ENCODE measurements around the gene LTBP1.
"Not testable (repeated sequence)": the region's sequence is repeated elsewhere in the genome, so short reads cannot be mapped to it uniquely, and the experiment has no call there.

Gene LTBP1

GRCh38 chr2:33404321-33404720, 457.6 kb downstream of the LTBP1 start:
- DNase-seq = no peak

- no peak for DNase-seq
Observed at GRCh38 chr2:33406622-33407021, 459.9 kb downstream of the LTBP1 start.

GRCh38 chr2:33408109-33408508, 461.4 kb downstream of the LTBP1 start:
- DNase-seq = no peak

- DNase-seq = no peak
Observed at GRCh38 chr2:33409417-33409955, 462.7 kb downstream of the LTBP1 start.

GRCh38 chr2:33411765-33412164, 465.0 kb downstream of the LTBP1 start:
- DNase-seq = no peak

- no peak for DNase-seq
Observed at GRCh38 chr2:33412920-33413319, 466.2 kb downstream of the LTBP1 start.

- DNase-seq = no peak
Observed at GRCh38 chr2:33419581-33420200, 472.9 kb downstream of the LTBP1 start.

- no peak for DNase-seq
Observed at GRCh38 chr2:33420726-33421125, 474.0 kb downstream of the LTBP1 start.

GRCh38 chr2:33421820-33422219, 475.1 kb downstream of the LTBP1 start:
- no peak for DNase-seq

- DNase-seq = no peak
Observed at GRCh38 chr2:33425161-33425560, 478.4 kb downstream of the LTBP1 start.

GRCh38 chr2:33425586-33426031, 478.9 kb downstream of the LTBP1 start:
- no peak for DNase-seq

GRCh38 chr2:33426666-33427231, 480.0 kb downstream of the LTBP1 start:
- DNase-seq = no peak

- no peak for DNase-seq
Observed at GRCh38 chr2:33430077-33430476, 483.3 kb downstream of the LTBP1 start.

- no peak for DNase-seq
Observed at GRCh38 chr2:33430856-33431255, 484.1 kb downstream of the LTBP1 start.

GRCh38 chr2:33432871-33433270, 486.1 kb downstream of the LTBP1 start:
- DNase-seq = no peak

GRCh38 chr2:33433279-33434235, 486.8 kb downstream of the LTBP1 start:
- no peak for DNase-seq

GRCh38 chr2:33435518-33435917, 488.8 kb downstream of the LTBP1 start:
- DNase-seq = no peak

GRCh38 chr2:33436083-33436482, 489.3 kb downstream of the LTBP1 start:
- DNase-seq = no peak

- no peak for DNase-seq
Observed at GRCh38 chr2:33437297-33437696, 490.5 kb downstream of the LTBP1 start.

GRCh38 chr2:33437815-33438214, 491.1 kb downstream of the LTBP1 start:
- DNase-seq = no peak

- no peak for DNase-seq
Observed at GRCh38 chr2:33441235-33441810, 494.6 kb downstream of the LTBP1 start.

GRCh38 chr2:33442052-33442451, 495.3 kb downstream of the LTBP1 start:
- DNase-seq = not testable (repeated sequence)

- no peak for DNase-seq
Observed at GRCh38 chr2:33442528-33443079, 495.9 kb downstream of the LTBP1 start.
